Fibroblast of skin of left biceps (primary cell): ENCODE data around the gene NR5A2.

Experiments
- DNase-seq, 2 experiments: peaks; one replicate each; pipeline ENCODE4 v3.0.0-alpha.2; 2013; ENCODE audit warnings: low read depth in 2 of 2

The NR5A2 gene

GRCh38 chr1:200072636-200073285 is 45.3 kb downstream of the NR5A2 start:
- DNase-seq = no peak

GRCh38 chr1:200073286-200073637 is 45.8 kb downstream of the NR5A2 start:
- DNase-seq = no peak

DNA sequence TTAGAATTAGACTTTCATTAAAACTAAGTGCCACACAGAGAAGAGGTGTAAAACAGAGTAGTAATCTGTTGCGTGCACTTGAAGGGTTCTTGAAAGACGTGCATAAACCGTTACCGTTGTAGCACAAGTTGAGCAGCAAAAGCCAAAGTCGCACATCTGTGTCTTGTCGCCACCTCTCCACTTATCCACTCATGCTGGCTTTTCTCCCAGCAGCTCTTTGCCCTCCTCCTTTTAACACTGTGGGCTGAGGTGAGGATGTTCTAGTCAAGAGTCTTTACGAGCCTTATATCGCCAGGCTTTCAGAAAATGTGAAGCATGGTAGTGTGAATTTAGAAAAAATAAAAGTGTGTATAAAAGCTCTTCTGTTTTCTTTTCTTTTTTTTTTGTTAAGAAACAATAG is 48.0 kb downstream of the NR5A2 start:
- no peak for DNase-seq

GRCh38 chr1:200075938-200076546 is 48.5 kb downstream of the NR5A2 start:
- peak; percentile 46 to 52 for DNase-seq

- no peak for DNase-seq
These were observed 51.9 kb downstream of the NR5A2 start for GRCh38 chr1:200079232-200079940.

DNA sequence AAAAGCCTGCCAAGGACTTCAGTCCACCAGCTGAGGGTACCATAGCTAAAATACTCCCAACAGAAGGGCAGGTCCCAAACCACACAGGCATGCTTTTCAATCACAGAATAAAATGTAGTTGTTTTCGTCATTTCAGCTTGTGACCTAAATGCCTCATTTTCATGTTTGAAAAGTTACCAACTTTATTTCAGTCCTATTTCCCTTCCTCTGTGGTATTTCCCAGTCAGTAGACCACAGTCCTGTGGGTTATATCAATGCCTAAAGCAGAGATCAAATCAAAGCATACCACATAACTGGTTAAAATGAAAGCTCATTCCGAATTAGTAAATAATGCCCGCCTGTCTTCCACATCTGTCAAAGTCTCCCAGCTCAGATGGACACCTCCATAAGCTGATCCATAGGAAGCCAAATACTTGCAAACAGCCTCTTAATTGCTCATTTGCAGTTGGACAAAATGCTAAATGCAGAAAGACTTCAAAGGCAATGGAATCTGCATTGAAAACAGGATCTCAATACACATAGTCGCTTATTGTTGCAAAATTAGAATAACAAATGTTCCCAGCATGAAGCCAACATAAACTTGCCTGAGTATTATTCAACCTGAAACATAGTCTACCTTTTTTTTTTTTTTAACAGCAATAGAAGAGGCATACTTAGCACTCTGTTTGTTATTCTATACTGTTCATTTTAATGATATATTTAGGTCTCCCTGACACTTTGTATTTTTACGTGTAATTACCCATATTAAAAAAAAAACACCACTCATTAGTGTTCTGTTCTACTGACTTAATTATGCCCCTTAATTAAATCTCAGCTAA is 53.9 kb downstream of the NR5A2 start:
- no peak for DNase-seq

GRCh38 chr1:200081969-200082245 is 54.4 kb downstream of the NR5A2 start:
- DNase-seq = no peak

- DNase-seq = no peak
These were observed 54.8 kb downstream of the NR5A2 start for GRCh38 chr1:200082329-200082728.

GRCh38 chr1:200090252-200091159 is 63.0 kb downstream of the NR5A2 start:
- DNase-seq = no peak

DNA sequence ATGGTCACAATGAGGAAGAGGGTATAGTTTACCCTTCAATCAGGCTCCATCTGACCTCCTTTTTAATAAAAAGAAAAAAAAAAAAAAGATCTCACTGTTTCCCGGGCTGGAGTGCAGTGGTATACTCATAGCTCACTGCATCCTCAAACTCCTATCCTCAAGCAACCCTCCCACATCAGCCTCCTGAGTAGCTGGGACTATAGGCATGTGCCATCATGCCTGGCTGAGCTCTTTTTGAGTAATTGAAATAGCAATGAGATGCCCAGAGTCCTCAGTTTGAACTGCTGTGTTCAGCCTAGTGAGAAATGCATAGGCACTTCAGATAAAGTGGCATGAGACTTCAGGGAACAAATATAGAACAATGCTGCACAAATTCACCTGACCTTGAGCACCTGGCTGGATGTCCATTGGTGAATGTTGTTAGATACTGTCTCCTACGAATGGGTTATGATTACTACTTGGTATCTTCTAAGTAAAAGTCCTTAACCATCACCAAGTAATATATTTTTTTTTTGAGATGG is 67.6 kb downstream of the NR5A2 start:
- DNase-seq = no peak

DNA sequence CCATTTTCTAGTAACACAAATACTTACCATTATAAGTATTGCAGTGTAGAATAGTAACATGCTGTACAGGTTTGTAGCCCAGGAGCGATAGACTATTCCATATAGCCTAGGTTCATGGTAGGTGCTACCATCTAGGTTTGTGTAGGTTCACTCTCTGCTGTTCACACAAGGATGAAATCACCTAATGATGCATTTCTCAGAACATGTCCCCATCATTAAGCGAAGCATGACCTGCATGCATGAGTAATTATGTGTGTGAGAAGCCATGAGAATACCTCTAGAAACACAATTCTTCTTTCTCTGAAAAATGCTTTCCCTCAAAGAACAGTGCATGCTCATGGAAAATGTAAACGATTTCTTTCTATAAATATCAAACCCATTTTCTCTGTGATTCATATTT is 69.3 kb downstream of the NR5A2 start:
- no peak for DNase-seq

GRCh38 chr1:200099040-200099439 is 71.5 kb downstream of the NR5A2 start:
- no peak for DNase-seq

DNA sequence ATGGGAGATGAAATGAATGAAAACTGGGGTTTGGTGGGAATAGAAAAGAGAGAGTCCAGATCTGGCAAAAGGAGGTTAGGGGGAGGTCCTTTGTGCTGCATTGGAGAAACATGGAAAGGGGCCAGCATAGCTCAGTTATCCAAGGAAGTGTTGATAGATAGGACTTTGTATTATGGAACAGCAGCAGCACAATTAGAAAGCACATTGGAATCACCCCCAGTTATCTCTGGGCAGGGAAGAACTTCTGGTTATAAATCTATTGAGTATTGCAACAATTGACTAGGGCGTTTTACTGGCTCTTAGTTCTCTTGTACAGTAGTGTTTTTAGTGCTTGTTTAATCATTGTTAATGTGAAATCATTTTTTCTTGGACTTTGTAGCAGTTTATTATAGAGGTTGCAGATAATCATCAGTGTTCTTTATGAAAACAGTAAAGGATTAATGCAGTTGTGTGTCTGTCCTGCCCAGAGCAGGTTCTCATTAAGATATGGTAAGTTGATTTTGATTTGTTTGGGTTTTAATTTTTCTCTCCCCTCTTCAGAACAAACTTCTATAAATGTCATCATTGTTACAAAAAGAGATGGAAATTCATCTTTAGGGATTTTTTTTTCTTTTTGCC is 76.6 kb downstream of the NR5A2 start:
- no peak for DNase-seq

- no peak for DNase-seq
These were observed 79.5 kb downstream of the NR5A2 start for GRCh38 chr1:200107004-200107470.

DNA sequence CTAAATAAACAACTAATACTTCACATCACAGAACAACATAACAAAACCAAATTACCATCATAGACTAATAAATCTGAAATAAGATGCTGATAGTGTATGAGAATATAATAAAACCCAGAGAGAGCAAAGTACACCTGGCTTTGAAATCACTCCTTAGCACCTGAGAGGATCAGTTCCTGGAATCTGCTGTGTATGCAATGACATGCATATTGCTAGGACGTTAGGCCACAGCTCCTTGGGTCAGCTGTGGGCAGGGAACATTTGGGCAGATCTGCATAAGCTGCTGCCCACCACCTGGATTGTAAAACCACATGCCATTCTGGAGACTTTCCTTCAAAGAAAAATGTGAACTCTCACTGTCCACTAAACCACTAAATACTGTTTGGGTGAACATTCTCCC is 81.1 kb downstream of the NR5A2 start:
- no peak for DNase-seq

DNA sequence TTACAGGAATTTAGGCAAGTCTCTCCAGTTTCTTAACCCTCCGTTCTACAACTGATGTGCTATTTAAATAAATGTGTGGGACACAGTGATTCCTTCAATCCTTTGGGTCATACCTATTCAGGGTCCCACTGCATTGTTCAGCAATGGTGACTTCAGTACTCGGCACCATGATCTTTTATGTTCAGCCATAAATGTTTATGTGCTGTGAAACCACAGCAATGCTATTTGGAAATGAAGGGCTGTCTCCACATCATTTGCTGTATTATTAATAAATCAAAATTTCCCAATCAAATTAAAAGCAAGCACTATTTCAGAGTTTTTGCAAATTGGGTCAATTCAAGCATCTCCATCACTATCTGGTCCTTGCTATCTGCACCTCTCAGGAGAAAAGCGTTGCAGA is 84.8 kb downstream of the NR5A2 start:
- DNase-seq = peak; percentile 13 to 15

- DNase-seq = no peak
These were observed 88.0 kb downstream of the NR5A2 start for GRCh38 chr1:200115532-200115931.

DNA sequence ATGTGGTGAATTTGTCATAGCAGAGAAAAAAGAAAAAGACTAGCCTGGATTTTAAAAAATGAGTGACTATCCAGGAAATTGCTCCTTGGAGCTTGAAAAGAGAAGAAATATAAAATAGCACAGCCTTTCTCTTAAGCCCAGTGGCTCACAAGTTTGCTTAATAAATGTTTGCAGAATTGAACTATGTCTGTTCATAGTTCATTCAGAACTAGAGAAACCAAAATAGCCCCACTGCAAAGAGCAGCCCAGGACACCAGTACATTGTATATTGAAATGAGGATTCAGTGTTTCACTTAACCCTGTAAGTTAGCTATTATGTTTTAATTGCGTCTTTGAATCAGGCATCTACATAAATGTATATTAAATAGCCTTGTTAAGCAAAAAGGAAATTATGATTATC is 88.8 kb downstream of the NR5A2 start:
- DNase-seq = no peak

DNA sequence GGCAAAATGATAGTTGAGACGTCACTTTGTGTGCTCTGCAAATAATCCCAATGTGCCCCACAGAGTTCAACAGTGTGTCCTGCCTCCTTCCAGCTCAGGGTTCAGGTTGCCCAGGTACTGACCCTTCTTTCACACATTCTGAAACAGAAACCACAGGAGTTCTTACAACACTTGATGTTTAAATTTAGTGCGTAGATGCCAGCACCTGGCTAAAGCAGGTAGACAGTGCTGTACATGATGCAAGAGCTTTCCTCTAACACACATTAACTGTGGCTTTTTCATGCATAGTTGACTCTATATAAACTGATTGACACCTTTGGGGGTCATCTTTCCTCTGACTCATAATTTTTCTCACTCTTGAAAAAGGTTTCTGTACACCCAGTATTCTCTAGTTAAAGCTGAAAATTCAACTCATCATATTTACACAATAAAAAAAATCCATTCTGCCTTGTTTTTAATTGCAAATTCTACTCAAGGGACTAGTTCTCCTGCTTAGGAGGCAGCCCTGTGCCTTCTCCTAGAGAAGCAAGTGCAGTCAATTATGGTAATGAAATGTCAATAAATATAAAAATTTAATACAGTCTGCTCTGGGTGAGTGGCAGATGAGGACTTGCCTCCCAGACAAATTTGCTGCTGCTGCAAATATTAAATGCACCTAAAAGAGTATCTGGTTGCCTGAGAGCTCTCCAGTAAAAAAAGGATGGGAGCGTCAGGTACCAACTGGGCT is 91.4 kb downstream of the NR5A2 start:
- no peak for DNase-seq

GRCh38 chr1:200121421-200121820 is 93.9 kb downstream of the NR5A2 start:
- DNase-seq = no peak
